T-helper 9 cell (primary cell): ENCODE measurements around the gene ZNF557.

Experiments
- DNase-seq: peaks from one replicate; pipeline ENCODE4 v3.0.0-alpha.2; 2020

The ZNF557 gene

DNA sequence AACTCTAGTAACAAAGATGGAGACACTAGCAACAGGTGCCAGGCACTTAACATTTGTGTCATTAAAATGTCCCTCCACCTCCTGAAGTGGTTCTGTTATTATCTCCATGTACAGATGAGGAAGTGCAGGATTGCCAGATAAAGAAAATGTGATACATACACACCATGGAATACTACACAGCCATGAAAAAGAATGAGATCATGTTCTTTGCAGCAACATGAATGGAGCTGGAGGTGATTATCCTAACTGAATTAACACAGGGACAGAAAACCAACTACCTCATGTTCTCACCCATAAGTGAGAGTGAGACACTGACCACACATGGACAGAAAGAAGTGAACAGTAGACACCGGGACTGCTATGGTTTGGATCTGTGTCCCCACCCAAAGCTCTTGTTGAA, 60.5 kb downstream of the ZNF557 start:
- DNase-seq = no peak

DNA sequence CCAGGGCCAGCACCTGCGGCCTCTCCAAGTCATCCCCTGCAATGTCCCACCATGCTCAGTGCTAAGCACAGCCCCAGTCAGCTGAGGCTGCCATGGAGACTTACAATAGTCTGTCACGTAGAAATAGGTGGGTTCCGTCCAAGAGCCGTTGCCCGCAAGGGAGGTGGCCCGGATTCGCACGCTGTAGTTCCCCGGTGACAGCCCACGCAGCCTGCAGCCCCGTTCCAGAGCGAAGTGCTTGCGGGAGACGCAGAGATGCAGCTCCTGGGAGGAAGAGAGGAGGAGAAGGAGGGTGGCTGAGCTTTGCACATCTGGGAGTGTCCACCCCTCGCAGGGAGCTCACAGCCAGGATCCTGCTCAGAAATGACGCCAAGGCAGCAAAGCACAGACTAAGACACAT, 62.6 kb downstream of the ZNF557 start:
- DNase-seq = no peak

DNA sequence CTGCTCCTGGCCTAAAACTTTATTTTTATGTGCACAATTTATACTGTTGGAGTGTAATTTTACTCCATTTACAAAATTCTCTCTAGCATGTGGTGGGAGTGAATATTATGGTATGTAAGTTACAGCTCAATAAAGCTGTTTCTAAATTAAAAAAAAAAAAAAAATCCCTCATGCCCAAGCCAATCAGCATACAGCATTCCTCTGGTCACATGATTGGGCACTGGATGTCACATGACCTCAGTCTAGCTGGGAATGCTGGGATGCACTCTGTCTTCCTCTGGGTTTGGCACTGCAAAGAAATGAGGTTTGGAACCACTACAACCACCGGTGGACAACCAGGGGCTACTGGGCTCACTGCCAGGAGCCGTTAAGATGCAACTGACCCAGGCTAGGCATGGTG, 67.6 kb downstream of the ZNF557 start:
- no peak for DNase-seq
